ENCODE data around the gene RERE.

RERE gene

DNA sequence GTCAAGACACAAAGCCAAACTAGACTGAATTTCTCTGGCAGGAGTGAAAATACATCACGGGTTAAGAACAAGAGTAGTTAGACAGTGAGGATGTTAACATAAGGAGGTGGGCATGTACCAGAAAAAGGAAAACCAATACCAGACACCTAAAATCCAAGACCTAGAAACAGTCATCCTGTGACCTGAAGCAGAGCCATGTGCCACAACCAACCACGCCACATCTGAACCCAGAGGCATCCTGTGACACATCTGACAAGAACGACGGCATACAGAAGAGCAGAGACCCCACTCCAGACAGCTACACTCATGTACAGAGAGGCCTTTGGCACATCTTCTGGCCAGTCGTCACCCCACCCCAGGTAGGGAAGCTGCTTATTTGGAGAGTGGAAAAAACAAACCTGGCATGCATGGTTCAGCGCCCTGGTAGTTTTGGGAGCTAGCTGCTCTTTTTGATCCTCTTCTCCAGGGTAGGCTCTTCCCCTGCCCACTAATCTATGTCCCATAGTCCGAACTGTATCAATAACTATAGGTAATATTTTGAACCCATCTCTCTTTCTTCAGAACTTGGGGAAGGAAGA, 427.4 kb downstream of the RERE start:
- H3K27ac ChIP-seq (ENCODE audit: low read depth, low read length) = no peak overlapping the region
- no peaks in the 10 kb centered on the region for H3K9me2 ChIP-seq (replicated peaks; ENCODE audit: insufficient read depth, low read length)
- no peaks in the 10 kb centered on the region for H3K9me3 ChIP-seq (ENCODE audit: insufficient read depth, low read length)
- peaks cover 96% of the 10 kb centered on the region for H3K79me2 ChIP-seq (ENCODE audit: insufficient read depth, low read length)
- TF ChIP-seq CTCF (IDR thresholded peaks at IDR 0.05; ENCODE audit: insufficient read depth, low read length, poor library complexity, severe bottlenecking) (no peak), EZH2phosphoT487 (conservative IDR thresholded peaks at IDR 0.05; ENCODE audit: low read length) (no peak)
- no peak overlapping the region for H3K9ac ChIP-seq (ENCODE audit: low read length)
- H3F3A ChIP-seq (ENCODE audit: insufficient read depth) = peaks cover 8% of the 10 kb centered on the region; the same call in 1 of the 2 replicates
- H3K36me3 ChIP-seq (ENCODE audit: low read length) = peaks cover 20% of the 10 kb centered on the region
- peaks cover 49% of the 10 kb centered on the region for H4K20me1 ChIP-seq (ENCODE audit: low read depth, low read length)
- no peak overlapping the region for H2AFZ ChIP-seq (ENCODE audit: low read depth, low read length, severe bottlenecking)
- no peaks in the 10 kb centered on the region for H3K27me3 ChIP-seq (ENCODE audit: low read length)
- no peak overlapping the region for H3K4me3 ChIP-seq (ENCODE audit: insufficient read depth, low read length, poor library complexity, severe bottlenecking)
- H3K4me2 ChIP-seq (ENCODE audit: low read depth, low read length, poor library complexity, severe bottlenecking) = no peak overlapping the region

DNA sequence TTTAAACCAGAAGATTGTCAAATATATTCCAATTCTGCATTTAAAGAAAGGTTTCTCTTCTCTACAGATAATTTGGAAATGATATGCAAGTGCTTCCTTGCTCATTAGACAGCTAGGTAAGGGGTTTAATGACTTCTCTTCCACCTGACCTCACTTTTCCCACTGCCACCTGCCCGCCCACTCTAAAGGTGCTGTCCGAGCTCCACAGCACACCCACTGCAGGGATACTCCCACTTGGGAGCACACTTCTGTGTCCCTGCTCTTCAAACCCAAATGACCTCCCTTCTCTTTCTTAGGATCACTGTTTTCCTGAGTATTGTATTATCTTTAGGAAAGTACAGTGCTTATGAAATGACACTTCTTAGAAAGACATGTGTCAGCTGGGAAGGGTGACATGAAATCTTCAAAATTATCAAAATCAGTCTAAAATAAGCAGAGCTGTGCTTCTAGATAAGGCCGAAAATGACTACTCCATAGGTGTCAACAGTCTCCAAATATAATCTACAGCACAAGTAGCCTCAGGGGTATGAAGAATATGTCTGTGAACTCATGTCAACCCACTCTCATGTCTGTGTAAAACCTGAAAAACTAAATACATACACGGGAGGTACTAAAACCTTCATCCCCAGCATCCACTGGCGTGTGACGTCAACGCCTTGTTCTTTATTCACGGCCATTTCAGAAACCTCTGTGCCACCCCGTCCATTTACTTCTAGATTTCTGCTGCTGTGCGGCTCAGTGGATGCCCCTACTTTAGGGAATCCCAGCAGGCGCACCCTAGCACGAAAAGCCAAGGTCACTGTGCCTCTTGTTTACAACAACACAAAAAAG, 428.5 kb downstream of the RERE start:
- no peaks in the 10 kb centered on the region for H3K9me2 ChIP-seq (replicated peaks; ENCODE audit: insufficient read depth, low read length)
- H4K20me1 ChIP-seq (ENCODE audit: low read depth, low read length) = peaks cover 38% of the 10 kb centered on the region
- TF ChIP-seq CTCF (IDR thresholded peaks at IDR 0.05; ENCODE audit: insufficient read depth, low read length, poor library complexity, severe bottlenecking) (no peak), EZH2phosphoT487 (conservative IDR thresholded peaks at IDR 0.05; ENCODE audit: low read length) (no peak)
- peaks cover 8% of the 10 kb centered on the region; the same call in 1 of the 2 replicates for H3F3A ChIP-seq (ENCODE audit: insufficient read depth)
- H3K27ac ChIP-seq (ENCODE audit: low read depth, low read length) = no peak overlapping the region
- H3K9ac ChIP-seq (ENCODE audit: low read length) = no peak overlapping the region
- H3K36me3 ChIP-seq (ENCODE audit: low read length) = peaks cover 9% of the 10 kb centered on the region
- H3K4me2 ChIP-seq (ENCODE audit: low read depth, low read length, poor library complexity, severe bottlenecking) = no peak overlapping the region
- peaks cover 96% of the 10 kb centered on the region for H3K79me2 ChIP-seq (ENCODE audit: insufficient read depth, low read length)
- no peak overlapping the region for H2AFZ ChIP-seq (ENCODE audit: low read depth, low read length, severe bottlenecking)
- H3K9me3 ChIP-seq (ENCODE audit: insufficient read depth, low read length) = no peaks in the 10 kb centered on the region
- H3K27me3 ChIP-seq (ENCODE audit: low read length) = no peaks in the 10 kb centered on the region
- no peak overlapping the region for H3K4me3 ChIP-seq (ENCODE audit: insufficient read depth, low read length, poor library complexity, severe bottlenecking)

DNA sequence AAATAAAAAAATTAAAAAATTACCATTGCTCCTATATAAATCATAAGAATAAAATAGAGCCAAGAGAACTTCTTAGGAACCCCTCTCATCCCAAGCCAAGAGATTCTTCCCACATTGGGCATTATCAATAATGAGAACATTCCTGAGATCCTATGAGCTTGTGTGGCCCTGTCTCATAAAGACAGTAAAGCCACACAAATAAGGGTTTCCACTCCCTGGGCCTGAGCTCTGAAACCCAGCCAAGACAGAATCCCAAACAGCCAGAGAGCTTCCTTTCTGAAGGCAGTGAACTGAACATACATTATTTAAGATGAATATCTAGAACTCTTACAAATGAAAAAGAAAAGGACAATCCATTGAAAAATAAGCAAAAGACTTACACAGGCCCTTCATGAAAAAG, 431.2 kb downstream of the RERE start:
- peaks cover 94% of the 10 kb centered on the region for H3K79me2 ChIP-seq (ENCODE audit: insufficient read depth, low read length)
- TF ChIP-seq CTCF (IDR thresholded peaks at IDR 0.05; ENCODE audit: insufficient read depth, low read length, poor library complexity, severe bottlenecking) = no peak
- no peak for TF ChIP-seq EZH2phosphoT487 (conservative IDR thresholded peaks at IDR 0.05; ENCODE audit: low read length)

More for the DNA sequence above, 431.2 kb downstream of the RERE start:
- peaks cover 8% of the 10 kb centered on the region for H3K36me3 ChIP-seq (ENCODE audit: low read length)
- H2AFZ ChIP-seq (ENCODE audit: low read depth, low read length, severe bottlenecking) = no peak overlapping the region
- H3K9me2 ChIP-seq (replicated peaks; ENCODE audit: insufficient read depth, low read length) = no peaks in the 10 kb centered on the region
- H3K9me3 ChIP-seq (ENCODE audit: insufficient read depth, low read length) = no peaks in the 10 kb centered on the region
- H3K4me2 ChIP-seq (ENCODE audit: low read depth, low read length, poor library complexity, severe bottlenecking) = no peak overlapping the region
- no peak overlapping the region for H3K27ac ChIP-seq (ENCODE audit: low read depth, low read length)
- H3F3A ChIP-seq (ENCODE audit: insufficient read depth) = peaks cover 5% of the 10 kb centered on the region; the same call in 1 of the 2 replicates
- H3K27me3 ChIP-seq (ENCODE audit: low read length) = no peaks in the 10 kb centered on the region
- no peak overlapping the region for H3K9ac ChIP-seq (ENCODE audit: low read length)
- no peak overlapping the region for H3K4me3 ChIP-seq (ENCODE audit: insufficient read depth, low read length, poor library complexity, severe bottlenecking)
- peaks cover 41% of the 10 kb centered on the region; the same call in 1 of the 2 replicates for H4K20me1 ChIP-seq (ENCODE audit: low read depth, low read length)

All from SU-DHL-6 (cell line).